ENCODE results near the gene PARVB.
"Not testable (repeated sequence)": the region's sequence is repeated elsewhere in the genome, so short reads cannot be mapped to it uniquely, and the experiment has no call there.

PARVB gene

DNA sequence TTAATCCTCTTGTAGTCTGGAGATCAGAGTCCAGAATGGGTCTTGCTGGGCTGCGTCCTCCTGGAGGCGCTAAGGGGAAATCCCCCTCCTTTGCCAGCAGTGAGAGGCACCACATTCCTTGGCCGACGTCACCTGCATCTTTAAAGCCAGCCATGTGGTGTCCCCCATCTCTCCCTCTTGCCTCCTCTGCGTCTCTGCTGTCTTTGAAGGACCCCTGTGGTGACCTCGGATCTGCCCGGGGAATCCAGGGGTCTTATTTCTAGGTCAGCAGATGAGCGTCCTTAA is 27.2 kb upstream of the PARVB start:
- DNase-seq (ENCODE audit: low read depth in 2 of 2): no peak

DNA sequence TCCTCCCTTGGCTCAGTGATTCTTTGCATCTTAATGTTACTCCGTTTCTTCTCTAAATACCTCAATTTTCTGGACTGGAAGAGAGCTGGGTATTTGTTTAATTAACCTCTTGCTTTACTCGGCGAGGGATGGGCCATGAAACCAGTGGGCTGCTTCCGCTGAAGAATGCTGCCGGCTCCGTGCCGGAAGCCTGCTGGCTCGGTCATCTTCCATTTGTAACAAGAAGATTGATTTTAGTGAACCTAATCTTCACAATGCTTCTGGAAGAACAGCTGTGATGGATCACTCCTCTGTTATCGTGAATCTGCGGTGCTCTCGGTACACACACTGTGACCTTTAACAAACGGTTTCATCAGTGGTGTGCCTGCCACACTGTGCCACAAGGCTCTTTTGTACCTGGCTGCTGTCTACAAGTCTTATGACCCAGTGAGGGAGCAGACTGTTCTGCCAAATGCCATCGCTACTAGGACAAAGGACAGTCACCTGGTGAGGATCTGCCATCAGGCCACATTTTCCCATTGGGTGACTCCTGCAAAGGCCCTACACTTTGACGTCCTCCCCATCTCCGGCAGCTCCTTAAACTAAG is 25.3 kb upstream of the PARVB start:
- no peak for DNase-seq (ENCODE audit: low read depth in 2 of 2)

GRCh38 chr22:43999378-43999777 is 24.7 kb upstream of the PARVB start:
- no peak for DNase-seq (ENCODE audit: low read depth in 2 of 2)

GRCh38 chr22:44000123-44000522 is 24.0 kb upstream of the PARVB start:
- DNase-seq (ENCODE audit: low read depth in 2 of 2): no peak

DNA sequence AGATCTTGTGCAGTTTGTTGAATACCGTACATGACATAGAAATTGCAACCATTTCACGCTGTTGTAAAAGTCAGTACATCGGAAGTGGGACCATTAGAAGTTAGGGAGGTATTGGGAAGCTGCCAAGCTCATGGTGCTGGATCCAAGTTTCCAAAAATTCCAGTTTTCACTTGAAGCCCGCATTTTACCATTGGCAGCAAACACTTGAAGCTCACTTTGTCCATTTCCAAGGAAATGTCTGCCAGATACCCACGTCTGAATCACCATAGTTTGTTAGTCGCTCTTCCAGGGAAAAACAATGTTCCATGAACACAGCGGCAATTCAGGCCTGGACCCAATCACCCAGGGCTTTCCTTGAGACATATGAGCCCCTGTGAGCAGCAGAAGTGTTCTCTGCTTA is 22.6 kb upstream of the PARVB start:
- DNase-seq (ENCODE audit: low read depth in 2 of 2): no peak

GRCh38 chr22:44002324-44002723 is 21.8 kb upstream of the PARVB start:
- no peak for DNase-seq (ENCODE audit: low read depth in 2 of 2)

GRCh38 chr22:44002997-44003396 is 21.1 kb upstream of the PARVB start:
- DNase-seq (ENCODE audit: low read depth in 2 of 2): no peak

- no peak for DNase-seq (ENCODE audit: low read depth in 2 of 2)
Observed at GRCh38 chr22:44003405-44004103, 20.5 kb upstream of the PARVB start.

- DNase-seq (ENCODE audit: low read depth in 2 of 2): no peak
Observed at GRCh38 chr22:44004104-44004460, 20.0 kb upstream of the PARVB start.

GRCh38 chr22:44005524-44005923 is 18.6 kb upstream of the PARVB start:
- DNase-seq (ENCODE audit: low read depth in 2 of 2): no peak

GRCh38 chr22:44012162-44012561 is 11.9 kb upstream of the PARVB start:
- no peak for DNase-seq (ENCODE audit: low read depth in 2 of 2)

DNA sequence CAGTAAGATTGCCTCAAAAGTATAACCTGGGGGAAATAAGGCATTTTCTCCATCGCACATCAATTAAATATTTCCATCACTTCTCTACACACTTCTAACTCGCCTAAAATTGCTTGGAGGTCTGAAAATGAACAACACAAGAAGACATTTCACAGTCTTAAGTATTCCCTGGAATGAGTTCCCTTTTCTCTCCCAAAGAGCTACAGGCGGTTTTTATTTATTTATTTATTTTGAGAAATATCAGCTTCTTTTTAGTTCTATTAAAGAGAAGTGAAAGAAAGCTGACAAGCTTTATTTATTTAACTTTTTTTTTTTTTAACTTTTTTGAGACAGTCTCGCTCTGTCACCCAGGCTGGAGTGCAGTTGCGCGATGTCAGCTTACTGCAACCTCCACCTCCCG is 11.5 kb upstream of the PARVB start:
- no peak for DNase-seq (ENCODE audit: low read depth in 2 of 2)

- no peak for DNase-seq (ENCODE audit: low read depth in 2 of 2)
Observed at GRCh38 chr22:44014241-44014640, 9.9 kb upstream of the PARVB start.

DNA sequence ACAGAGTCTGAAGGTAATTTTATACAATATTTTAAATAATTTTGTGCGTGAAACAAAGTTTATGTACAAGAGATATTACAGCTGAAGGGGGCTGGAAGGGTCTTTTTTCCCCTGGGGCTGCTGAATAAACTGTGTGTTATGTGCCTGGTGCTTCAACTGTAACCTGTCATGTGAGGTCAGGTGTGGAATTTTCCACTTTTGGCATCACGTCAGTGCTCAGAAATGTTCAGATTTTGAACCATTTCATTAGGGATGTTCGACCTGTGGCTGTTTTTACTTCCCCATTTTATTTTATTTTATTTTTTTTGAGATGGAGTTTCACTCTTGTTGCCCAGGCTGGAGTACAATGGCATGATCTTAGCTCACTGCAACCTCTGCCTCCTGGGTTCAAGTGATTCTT is 7.5 kb upstream of the PARVB start:
- DNase-seq (ENCODE audit: low read depth in 2 of 2): not testable (repeated sequence)

DNA sequence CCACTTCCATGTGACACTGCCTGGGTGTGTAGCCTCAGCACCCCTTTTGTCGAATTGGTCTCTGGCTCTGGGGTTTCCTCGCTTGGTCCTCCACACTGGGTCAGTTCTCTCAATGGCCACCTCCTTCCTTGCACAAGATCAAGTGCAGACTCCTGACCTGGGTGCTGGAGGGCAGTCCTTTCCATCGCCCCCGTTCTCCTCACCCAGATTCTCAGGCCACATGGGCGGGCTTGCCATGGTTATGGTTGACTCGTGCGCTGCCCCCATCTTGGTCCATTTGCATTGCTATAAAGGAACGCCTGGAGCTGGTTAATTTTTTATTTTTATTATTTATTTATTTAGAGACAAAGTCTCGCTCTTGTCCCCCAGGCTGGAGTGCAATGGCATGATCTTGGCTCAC is 5.5 kb upstream of the PARVB start:
- DNase-seq (ENCODE audit: low read depth in 2 of 2): no peak

DNA sequence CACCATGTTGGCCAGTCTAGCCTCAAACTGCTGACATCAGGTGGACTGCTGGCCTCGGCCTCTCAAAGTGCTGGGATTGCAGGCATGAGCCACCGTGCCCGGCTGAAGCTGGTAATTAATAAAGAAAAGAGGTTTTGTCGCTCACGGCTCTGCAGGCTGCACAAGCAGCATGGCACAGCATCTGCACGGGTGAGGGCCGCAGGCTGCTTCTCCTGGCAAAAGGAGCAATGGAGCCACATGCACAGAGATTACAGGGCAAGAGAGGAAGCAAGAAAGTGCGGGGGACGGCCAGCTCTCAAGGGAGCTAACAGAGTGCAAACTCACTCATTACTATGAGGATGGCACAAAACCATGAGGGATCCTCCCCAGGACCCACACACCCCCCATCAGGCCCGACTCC is 4.7 kb upstream of the PARVB start:
- DNase-seq (ENCODE audit: low read depth in 2 of 2): no peak

DNA sequence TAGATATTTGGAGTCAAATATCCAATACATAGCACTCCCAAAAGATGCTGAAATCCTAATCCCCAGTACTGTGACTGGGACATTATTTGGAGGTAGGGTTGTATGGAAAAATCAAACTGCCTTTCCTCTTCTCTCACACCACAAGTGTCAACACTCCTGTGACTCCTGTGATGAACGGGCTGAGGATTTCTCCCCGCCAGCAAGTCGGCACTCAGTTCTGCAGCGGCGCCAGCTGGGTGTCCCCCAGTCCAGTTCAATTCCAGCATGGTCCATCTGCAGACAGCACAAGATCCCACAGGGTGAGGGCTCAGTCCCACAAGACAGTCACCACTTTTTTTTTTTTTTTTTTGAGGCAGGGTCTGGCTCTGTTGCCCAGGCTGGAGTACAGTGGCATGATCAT is 4.3 kb upstream of the PARVB start:
- DNase-seq (ENCODE audit: low read depth in 2 of 2): no peak

- no peak for DNase-seq (ENCODE audit: low read depth in 2 of 2)
Observed at GRCh38 chr22:44020981-44021380, 3.1 kb upstream of the PARVB start.

GRCh38 chr22:44023404-44024287 is 456 bp upstream of the PARVB start:
- peak; percentile 18 to 24 for DNase-seq (ENCODE audit: low read depth in 2 of 2)

DNA sequence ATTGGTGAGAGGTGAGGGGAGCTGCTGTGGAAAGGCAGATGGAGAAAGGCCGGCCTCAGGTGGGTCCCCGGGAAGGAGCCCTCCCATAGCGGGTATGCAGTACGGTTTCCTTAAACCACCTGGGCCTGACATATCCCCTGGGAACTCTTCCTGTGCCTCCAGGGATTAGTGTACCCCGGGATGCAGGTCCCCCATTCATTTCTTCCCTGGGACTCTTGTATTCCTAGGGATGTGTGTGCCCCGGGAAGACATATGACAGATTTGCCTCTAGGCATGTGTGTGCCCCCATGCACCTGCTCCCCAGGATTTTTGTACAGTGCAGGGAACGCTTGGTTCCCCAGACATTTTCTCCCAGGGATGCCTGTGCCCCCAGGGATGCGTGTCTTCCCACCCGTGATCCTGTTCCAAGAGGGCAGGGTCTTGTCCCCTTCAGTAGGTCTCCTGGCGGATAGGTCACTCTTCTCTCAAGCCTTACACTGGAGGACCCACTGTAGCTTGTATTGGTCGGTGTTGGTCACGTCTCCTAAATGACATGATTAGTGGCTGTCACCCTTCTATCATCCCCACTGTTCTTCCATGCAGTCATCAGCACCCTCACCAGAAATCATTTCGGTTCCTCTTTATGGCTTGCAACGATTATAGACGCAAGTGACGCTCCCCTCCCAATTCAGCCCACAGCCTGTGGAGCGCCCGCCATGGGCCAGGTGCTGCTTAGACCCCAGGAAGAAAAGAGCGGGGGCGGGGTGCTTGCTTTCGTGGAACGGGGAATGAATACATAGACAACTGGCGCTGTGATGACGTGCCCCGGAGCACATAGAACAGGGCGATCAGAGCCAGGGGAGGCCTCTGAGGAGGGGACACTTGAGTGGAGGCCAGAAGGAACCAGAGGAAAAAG is 1.3 kb downstream of the PARVB start:
- no peak for DNase-seq (ENCODE audit: low read depth in 2 of 2)

DNA sequence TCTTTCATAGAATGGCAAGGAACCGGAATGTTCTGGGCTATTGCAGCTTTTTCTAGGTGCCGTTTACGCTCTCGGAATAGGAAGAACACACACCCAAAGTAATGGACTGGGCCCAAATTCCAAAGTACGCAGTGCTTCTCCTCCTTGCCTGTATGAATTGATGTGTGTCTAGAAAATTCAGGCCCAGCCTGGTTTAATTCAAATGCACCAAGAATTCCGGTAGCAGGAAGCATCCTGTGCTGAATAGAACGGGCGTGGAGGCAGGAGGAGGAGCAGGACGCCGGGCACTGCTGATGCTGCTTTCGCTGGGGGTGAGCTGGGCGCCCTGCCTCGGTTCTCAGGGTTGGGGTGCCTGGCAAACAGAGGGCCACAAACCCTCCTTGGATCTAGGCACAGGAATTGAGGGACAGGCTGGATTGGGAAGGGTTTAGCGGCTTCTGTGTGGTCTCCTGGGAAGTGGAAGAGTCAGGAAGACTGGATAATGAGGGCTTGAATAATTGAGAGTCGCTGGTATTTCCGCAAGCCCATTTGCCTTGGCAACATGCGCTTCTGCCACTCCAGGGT is 2.0 kb downstream of the PARVB start:
- no peak for DNase-seq (ENCODE audit: low read depth in 2 of 2)

Data from stimulated activated CD4-positive, alpha-beta T cell treated with anti-CD3 and anti-CD28 coated beads, Interleukin-4, amount 100 ng/mL, for 48 hours (primary cell).